Omental fat pad (tissue), 4 donors: ENCODE data around the gene SH3GL1. TPM values are rescaled to one million over a fixed set of nuclear protein-coding genes. Genes with fewer than 3 reads are reported as not detected.

ENCODE experiments used
- ATAC-seq: fragments of 150-250 bp; one replicate; pipeline ENCODE4 v1.9.1; 2016; ENCODE audit warnings: mild to moderate bottlenecking, moderate library complexity; ENCODE audit not compliant: low FRiP score
- DNase-seq: peaks from one replicate; pipeline ENCODE4 v3.0.0-alpha.2; 2019; ENCODE audit warnings: low spot score
- CTCF ChIP-seq, 3 donors: fragments of 450-650 bp; IDR thresholded peaks; one replicate each; pipeline ENCODE4 v1.5.1; 2016 to 2017; ENCODE audit warnings: antibody characterized with exemption in 3 of 3, mild to moderate bottlenecking in 3 of 3, moderate library complexity in 2 of 3
- total RNA-seq, 4 donors: library from RNA; depleted of rRNA; stranded (reverse); fragments of >200 nt; gene quantifications; one replicate each; pipeline ENCODE4 v1.1.0, GENCODE V29; 2016

SH3GL1 gene
- total RNA-seq, 4 donors from 2014 or later: 38.0 to 54.9 (median 48.2) TPM

- DNase-seq (no peak), ATAC-seq (peak; percentile 1)
Observed at GRCh38 chr19:4373601-4374497, 26.5 kb downstream of the SH3GL1 start.

GRCh38 chr19:4373013-4373367 lies 27.4 kb downstream of the SH3GL1 start:
- no peak for TF ChIP-seq CTCF (IDR thresholded peaks at IDR 0.05)

More at GRCh38 chr19:4373601-4374497, 26.5 kb downstream of the SH3GL1 start:
- no peak for TF ChIP-seq CTCF (IDR thresholded peaks at IDR 0.05)

GRCh38 chr19:4372165-4373012 lies 28.0 kb downstream of the SH3GL1 start:
- DNase-seq (no peak), ATAC-seq (no peak)
- no peak for TF ChIP-seq CTCF (IDR thresholded peaks at IDR 0.05)

More at GRCh38 chr19:4373013-4373367, 27.4 kb downstream of the SH3GL1 start:
- DNase-seq (no peak), ATAC-seq (no peak)

- no peak for TF ChIP-seq CTCF (IDR thresholded peaks at IDR 0.05)
- DNase-seq (no peak), ATAC-seq (no peak)
Observed at GRCh38 chr19:4371247-4372164, 28.8 kb downstream of the SH3GL1 start.

- ATAC-seq (no peak), DNase-seq (no peak)
- TF ChIP-seq CTCF (IDR thresholded peaks at IDR 0.05): no peak
Observed at GRCh38 chr19:4370418-4371041, 29.8 kb downstream of the SH3GL1 start.

- DNase-seq (no peak), ATAC-seq (no peak)
- TF ChIP-seq CTCF (IDR thresholded peaks at IDR 0.05): no peak
Observed at GRCh38 chr19:4369888-4370260, 30.5 kb downstream of the SH3GL1 start.
